Testis (tissue), 3 donors: Measurements from ENCODE around the gene ZFC3H1. TPM values are rescaled to one million over a fixed set of nuclear protein-coding genes. Genes with fewer than 3 reads are reported as not detected.

Experiments
- DNase-seq: peaks from one replicate; pipeline ENCODE4 v3.0.0-alpha.2; 2019
- H3K27ac ChIP-seq, 2 donors: fragments of 200-600 bp; sonication (generic); one replicate each; pipeline ENCODE4 v1.5.1; 2019
- H3K27me3 ChIP-seq: fragments of 200-600 bp; sonication (generic); one replicate; pipeline ENCODE4 v1.5.1; 2019
- H3K36me3 ChIP-seq: fragments of 200-600 bp; sonication (generic); one replicate; pipeline ENCODE4 v1.5.1; 2017; ENCODE audit warnings: low read depth; ENCODE audit errors: missing control alignments
- H3K4me1 ChIP-seq: fragments of 200-600 bp; sonication (generic); one replicate; pipeline ENCODE4 v1.5.1; 2019
- H3K4me3 ChIP-seq, 2 donors: fragments of 200-600 bp; sonication (generic); one replicate each; pipeline ENCODE4 v1.5.1; 2017 to 2019
- H3K9me3 ChIP-seq: fragments of 200-600 bp; sonication (generic); one replicate; pipeline ENCODE4 v1.5.1; 2017
- CTCF ChIP-seq, 3 experiments: fragments of 450-650 bp in 2 of 3; fragments of 200-600 bp in 1 of 3; sonication (generic) in 1 of 3; IDR thresholded peaks; one replicate each; pipeline ENCODE4 v1.5.1; 2016 to 2019; ENCODE audit warnings: antibody characterized with exemption in 3 of 3, mild to moderate bottlenecking in 2 of 3, moderate library complexity in 1 of 3
- POLR2A ChIP-seq: fragments of 450-650 bp; IDR thresholded peaks from one replicate; pipeline ENCODE4 v1.6.1; 2017; ENCODE audit warnings: antibody characterized with exemption, mild to moderate bottlenecking, moderate library complexity
- WGBS, 2 donors: methylation state at CpG; one replicate each; pipeline ENCODE4 v1.1.5; 2018; 5-methylcytosine and 5-hydroxymethylcytosine counted together
- intact Hi-C: fragments of 100-400 bp; cut with DNase I; formaldehyde crosslinking; loops from one replicate; pipeline ENCODE4 v1.15.1; 2023; ENCODE audit warnings: low total_unique reads
- polyA plus RNA-seq: library from polyadenylated mRNA; stranded (reverse); fragments of 350-450 nt; fragmentation: Illumina TruSeq; extraction: RNeasy Lipid Tissue Mini Kit (QIAGEN cat#74804); gene quantifications from one replicate; pipeline ENCODE4 v1.2.3, GENCODE V29; 2014; ENCODE audit warnings: low read depth, low replicate concordance; ENCODE audit not compliant: insufficient read depth
- total RNA-seq, 2 donors: library from RNA; depleted of rRNA; stranded (reverse); fragments of >200 nt; gene quantifications; one replicate each; pipeline ENCODE4 v1.2.3, GENCODE V29; 2016

The ZFC3H1 gene
- total and polyA plus RNA-seq, 3 donors from 2014 or later: 24.1 to 144 (median 83.7) TPM

GRCh38 chr12:71682466-71682865 is 18.8 kb upstream of the ZFC3H1 start:
- Histone ChIP-seq H3K9me3 (no peaks in the 10 kb centered on the region), H3K4me3 (no peak overlapping the region), H3K27me3 (no peaks in the 10 kb centered on the region), H3K36me3 (no peaks in the 10 kb centered on the region), H3K4me1 (no peaks in the 10 kb centered on the region), H3K27ac (no peak overlapping the region)
- 83 to 86% methylated on average over 1 of the region's 1 CpG for WGBS, 2 donors
- DNase-seq: no peak
- TF ChIP-seq CTCF (IDR thresholded peaks at IDR 0.05) (no peak), POLR2A (no peak)
- intact Hi-C loops: no loop called here

GRCh38 chr12:71671816-71672215 is 8.2 kb upstream of the ZFC3H1 start:
- no peak for DNase-seq
- intact Hi-C loops: no loop called here
- WGBS, 2 donors: 43 to 73% methylated on average over 1 of the region's 1 CpG
- Histone ChIP-seq H3K36me3 (no peaks in the 10 kb centered on the region), H3K27ac (no peak overlapping the region), H3K27me3 (no peaks in the 10 kb centered on the region), H3K4me1 (no peaks in the 10 kb centered on the region), H3K9me3 (no peaks in the 10 kb centered on the region), H3K4me3 (no peak overlapping the region)
- TF ChIP-seq CTCF (IDR thresholded peaks at IDR 0.05) (no peak), POLR2A (no peak)

GRCh38 chr12:71671311-71671710 is 7.7 kb upstream of the ZFC3H1 start:
- DNase-seq: no peak
- H3K36me3 ChIP-seq: no peaks in the 10 kb centered on the region
- H3K9me3 ChIP-seq: no peaks in the 10 kb centered on the region
- TF ChIP-seq POLR2A (no peak), CTCF (IDR thresholded peaks at IDR 0.05) (no peak)
- intact Hi-C loops: no loop called here
- no peak overlapping the region for H3K4me3 ChIP-seq
- H3K4me1 ChIP-seq: no peaks in the 10 kb centered on the region
- H3K27me3 ChIP-seq: no peaks in the 10 kb centered on the region
- no peak overlapping the region for H3K27ac ChIP-seq

GRCh38 chr12:71666259-71666658 is 2.6 kb upstream of the ZFC3H1 start:
- DNase-seq: no peak
- no peak overlapping the region for H3K4me3 ChIP-seq
- no peaks in the 10 kb centered on the region for H3K36me3 ChIP-seq
- H3K27ac ChIP-seq: no peak overlapping the region
- peaks cover 5% of the 10 kb centered on the region for H3K4me1 ChIP-seq
- TF ChIP-seq CTCF (IDR thresholded peaks at IDR 0.05): no peak
- TF ChIP-seq POLR2A: no peak
- intact Hi-C loops: no loop called here
- WGBS, 2 donors: 74 to 78% methylated on average over 5 of the region's 5 CpGs
- no peaks in the 10 kb centered on the region for H3K27me3 ChIP-seq
- no peaks in the 10 kb centered on the region for H3K9me3 ChIP-seq

- no peak for DNase-seq
- no peak for TF ChIP-seq CTCF (IDR thresholded peaks at IDR 0.05)
- TF ChIP-seq POLR2A: no peak
- Histone ChIP-seq H3K27me3 (no peaks in the 10 kb centered on the region), H3K36me3 (no peaks in the 10 kb centered on the region), H3K4me1 (peaks cover 11% of the 10 kb centered on the region), H3K9me3 (no peaks in the 10 kb centered on the region), H3K4me3 (peak overlapping the region; percentile 88 to 95), H3K27ac (peak overlapping the region; percentile 95 to 97)
- WGBS, 2 donors: 11 to 16% methylated on average over 4 of the region's 4 CpGs
- intact Hi-C loops: no loop called here
These were observed 1.4 kb upstream of the ZFC3H1 start for GRCh38 chr12:71665090-71665463.
